GM21528 (cell line): ENCODE data around the gene VPS26A.
A peak's percentile ranks its signal among the peaks of the same experiment; 100 is the strongest.
"Not testable (repeated sequence)": the region's sequence is repeated elsewhere in the genome, so short reads cannot be mapped to it uniquely, and the experiment has no call there.

ENCODE experiments used
- ATAC-seq: cut with Tn5 transposase; IDR thresholded peaks from one replicate; pipeline ENCODE4 v1.9.1; 2021; ENCODE audit warnings: mild to moderate bottlenecking, moderate library complexity; ENCODE audit not compliant: unreplicated experiment, low FRiP score

Gene VPS26A

DNA sequence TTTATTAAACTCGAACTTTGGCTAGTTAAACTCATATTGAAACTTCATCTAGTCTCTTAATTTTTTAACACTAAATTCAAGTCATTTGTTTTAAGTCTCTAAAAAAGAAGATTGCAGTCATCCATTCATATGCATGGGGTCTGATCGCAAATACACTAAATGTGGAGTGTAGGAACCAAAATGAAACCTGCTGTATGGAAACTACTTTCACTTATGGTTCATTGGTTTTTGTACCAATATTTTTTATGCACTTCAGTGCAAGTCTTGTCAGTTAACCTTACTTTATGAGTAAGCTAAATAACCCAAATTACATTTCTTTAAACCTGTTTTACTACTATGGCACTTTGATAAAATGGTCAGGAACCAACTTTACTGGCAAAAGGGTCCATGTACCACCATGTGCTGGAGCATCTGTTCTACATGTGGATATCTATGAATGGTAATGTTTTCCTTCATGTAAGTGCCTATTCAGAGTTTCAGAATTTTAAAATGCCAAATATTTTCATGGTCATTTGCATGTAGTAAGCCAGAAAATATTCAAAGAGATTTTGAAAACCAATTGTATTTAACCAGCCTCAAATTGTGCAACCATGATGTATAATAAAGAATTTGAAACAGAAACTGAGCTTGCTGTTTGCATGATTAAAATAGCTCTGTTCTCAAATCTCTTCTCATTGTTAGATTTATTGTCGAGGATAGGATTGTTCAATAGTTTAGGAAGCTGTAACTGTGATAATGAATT, 48.4 kb downstream of the VPS26A start:
- no peak for ATAC-seq

DNA sequence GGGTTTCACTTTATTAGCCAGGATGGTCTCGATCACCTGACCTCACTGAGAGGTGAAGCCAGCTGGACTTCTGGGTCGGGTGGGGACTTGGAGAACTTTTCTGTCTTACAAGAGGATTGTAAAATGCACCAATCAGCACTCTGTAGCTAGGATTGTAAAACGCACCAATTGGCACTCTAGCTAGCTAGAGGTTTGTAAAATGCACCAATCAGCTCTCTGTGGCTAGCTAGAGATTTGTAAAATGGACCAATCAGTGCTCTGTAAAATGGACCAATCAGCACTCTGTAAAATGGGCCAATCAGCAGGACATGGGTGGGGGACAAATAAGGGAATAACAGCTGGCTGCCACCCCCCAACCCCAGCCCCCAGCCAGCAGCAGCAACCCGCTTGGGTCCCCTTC, 51.3 kb downstream of the VPS26A start:
- ATAC-seq = not testable (repeated sequence)

- no peak for ATAC-seq
These were observed 52.8 kb downstream of the VPS26A start for GRCh38 chr10:69176823-69177222.

- peak; percentile 20 for ATAC-seq
These were observed 55.2 kb downstream of the VPS26A start for GRCh38 chr10:69179089-69179742.

GRCh38 chr10:69179743-69180524, 56.0 kb downstream of the VPS26A start, which contains the start of gene SUPV3L1:
SUPV3L1 (plus strand) TSS chr10:69180234; CDS start chr10:69180292, 58 bp downstream.
- peak; percentile 88 for ATAC-seq

DNA sequence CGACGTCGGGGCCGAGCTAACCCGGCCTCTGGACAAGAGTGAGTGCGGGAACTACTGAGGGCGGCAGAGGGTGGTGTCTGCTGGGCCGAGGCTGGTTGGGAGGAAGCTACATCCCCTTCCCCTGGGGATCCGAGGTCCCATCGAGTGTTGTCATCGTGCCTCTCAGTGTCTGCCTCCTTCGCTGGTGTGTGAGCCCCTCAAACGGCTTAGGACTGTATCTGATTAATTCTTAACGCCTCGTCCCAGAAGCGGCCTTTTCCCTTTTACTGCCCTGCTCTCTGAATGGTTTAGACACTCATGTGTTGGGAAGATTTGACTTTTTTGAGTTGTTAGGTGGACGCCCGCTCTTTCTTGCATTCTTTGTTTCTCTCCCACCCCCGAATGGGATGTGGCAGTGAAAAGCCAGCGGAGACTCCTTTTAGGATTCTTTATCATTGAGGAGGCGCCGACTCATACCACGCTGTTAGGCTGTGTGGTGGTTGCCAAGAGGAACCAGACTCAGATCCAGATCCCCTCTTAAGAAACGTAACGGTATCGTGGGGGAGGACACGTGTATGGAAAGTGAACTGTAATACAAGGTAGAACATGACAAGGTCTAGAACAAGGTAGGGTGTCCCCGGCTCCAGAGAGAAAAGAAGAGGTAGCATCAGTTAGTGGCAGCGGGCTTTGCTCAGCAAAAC, 56.7 kb downstream of the VPS26A start:
- peak; percentile 26 for ATAC-seq

DNA sequence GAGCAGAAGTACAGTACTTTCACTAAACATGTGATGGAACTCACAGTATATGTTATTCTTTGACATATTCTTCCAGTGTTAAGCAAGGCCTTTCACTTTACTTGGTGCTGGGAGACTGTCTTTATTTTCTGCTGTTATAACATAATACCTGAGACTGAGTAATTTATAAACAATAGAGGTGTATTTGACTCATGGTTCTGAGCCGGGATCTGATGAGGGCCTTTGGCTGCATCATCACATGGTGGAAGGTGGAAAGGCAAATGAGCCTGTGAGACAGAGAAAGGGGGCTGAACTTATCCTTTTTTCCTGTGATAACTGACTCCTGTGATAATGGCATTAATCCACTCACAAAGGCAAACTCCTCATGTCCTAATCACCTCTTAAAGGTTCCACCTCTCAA, 57.5 kb downstream of the VPS26A start:
- no peak for ATAC-seq

DNA sequence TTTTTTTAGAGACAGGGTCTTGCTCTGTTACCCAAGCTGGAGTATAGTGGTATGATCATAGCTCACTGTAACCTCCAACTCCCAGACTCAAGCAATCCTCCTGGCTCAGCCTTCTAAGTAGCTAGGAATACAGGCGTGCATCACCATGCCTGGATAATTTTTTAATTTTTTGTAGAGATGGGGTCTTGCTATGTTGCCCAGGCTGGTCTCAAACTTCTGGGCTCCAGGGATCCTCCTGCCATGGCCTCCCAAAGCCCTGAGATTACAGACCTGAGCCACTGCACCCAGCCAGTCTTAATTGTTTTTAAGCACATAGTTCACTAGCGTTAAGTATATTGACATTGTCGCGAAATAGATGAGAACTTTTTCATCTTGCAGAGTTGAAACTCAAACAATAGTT, 58.0 kb downstream of the VPS26A start:
- ATAC-seq = no peak

DNA sequence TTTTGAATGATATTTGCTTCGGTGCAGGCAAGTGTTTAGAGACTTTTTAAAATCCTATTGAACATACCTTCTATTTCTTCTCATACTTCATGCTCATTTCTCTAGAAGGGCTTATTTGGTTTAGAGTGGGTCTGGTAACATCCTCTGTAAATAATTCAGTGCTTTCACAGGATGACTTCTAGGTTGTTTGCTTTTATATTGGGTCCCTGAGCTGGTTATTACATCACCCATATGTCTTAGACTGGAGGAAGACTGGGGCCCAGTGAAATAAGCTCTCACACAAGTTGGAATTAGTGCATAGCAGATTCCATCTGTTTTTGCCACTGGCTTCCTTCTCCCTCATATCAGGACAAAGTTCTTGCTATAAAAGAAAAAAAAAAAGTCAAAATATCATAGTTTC, 62.5 kb downstream of the VPS26A start:
- no peak for ATAC-seq

- ATAC-seq = no peak
These were observed 77.1 kb downstream of the VPS26A start for GRCh38 chr10:69201045-69201444.

DNA sequence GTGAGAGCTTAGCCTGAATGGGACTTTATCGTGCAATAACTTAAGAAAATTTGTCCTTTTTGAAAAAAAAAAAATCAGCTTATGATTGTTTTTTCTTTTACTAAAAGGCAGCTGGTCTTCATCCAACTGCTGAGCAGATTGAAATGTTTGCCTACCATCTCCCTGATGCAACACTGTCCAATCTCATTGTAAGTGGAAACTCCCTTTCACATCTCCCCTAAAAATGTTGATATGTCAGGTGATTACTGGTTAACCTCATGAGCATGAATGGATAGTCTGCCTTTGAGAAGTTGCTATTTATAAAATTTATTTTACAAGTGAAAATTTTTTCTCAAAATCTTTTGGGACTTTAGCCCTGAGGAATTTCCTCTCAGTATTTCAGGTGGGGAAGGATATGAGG, 78.4 kb downstream of the VPS26A start:
- no peak for ATAC-seq

- no peak for ATAC-seq
These were observed 84.8 kb downstream of the VPS26A start for GRCh38 chr10:69208761-69209160.

- ATAC-seq = no peak
These were observed 86.0 kb downstream of the VPS26A start for GRCh38 chr10:69209787-69210484.

DNA sequence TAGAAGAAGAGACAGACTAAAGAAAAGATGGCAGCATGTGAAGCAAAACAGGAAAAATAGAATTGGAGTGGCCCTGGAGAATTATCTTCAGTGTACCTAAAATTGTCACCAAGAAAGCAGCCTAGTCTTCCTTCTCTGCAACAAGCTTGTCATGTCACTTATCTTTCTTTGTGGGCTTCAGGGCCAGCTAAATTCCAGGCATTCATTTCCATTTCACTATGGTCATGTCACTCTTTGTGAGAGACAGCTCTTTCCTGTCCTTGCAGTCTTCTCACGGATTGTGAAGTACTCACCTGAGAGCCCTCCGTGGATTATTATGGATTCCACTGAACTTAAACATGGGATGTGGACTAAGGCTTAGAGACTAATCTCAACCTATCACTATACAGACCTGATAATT, 87.1 kb downstream of the VPS26A start:
- ATAC-seq = no peak

- ATAC-seq = no peak
These were observed 87.5 kb downstream of the VPS26A start for GRCh38 chr10:69211524-69211923.

- no peak for ATAC-seq
These were observed 89.8 kb downstream of the VPS26A start for GRCh38 chr10:69213591-69214311.

GRCh38 chr10:69214666-69215131, 90.7 kb downstream of the VPS26A start:
- no peak for ATAC-seq

- no peak for ATAC-seq
These were observed 91.6 kb downstream of the VPS26A start for GRCh38 chr10:69215405-69216171.
